ENCODE results near the gene OCA2.
"Not testable (repeated sequence)": the region's sequence is repeated elsewhere in the genome, so short reads cannot be mapped to it uniquely, and the experiment has no call there.

Gene OCA2

DNA sequence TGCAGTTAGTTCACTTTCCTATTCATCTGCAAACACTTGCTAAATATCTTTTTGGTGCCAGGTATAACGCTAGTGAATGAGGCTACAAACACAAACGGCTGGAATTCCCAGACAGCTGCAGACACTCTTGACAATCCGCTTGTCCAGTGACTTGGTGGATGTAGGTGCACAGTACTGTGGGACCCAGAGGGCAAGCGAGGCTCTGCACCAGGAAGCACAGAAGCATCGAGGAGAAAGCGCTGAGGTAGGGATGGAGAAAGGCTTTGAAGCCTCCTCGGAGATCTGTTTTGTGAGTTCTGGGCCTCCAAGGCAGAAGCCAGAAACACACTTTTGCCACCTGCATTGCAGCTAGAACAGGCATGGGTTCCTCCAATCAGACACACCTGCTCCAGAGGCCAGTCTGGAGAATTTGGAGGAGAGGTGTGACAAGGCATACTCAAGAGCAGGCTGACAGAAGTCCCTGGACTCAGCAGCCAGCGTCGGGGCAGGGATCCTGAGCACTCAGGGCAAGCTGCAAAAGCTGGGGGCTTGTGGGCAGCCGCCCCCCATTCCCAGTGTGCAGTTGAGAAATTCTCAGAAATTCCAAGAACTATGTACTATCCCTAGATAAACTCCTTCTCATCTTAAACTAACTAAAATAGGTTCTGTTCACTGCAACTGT, 232.5 kb downstream of the OCA2 start:
- DNase-seq: no peak

DNA sequence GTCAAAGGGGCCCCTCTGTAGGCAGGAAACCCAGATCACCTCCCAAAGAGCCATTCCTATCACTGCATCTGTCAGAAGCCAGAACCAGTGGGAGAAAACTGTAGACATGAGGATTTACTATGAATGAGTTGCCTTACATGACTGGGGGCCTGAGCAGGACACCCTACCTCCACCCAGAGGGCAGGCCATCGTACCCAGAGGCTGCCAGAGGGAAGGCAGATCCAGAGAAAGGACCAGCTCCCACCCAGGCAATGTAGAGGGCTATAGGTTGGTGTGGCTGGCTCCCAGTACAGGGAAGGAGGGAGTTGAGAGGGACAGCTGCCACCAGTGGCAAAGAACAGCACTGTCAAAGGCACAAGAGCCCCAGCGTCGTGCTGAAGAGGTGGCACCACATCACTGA, 233.2 kb downstream of the OCA2 start:
- no peak for DNase-seq

DNA sequence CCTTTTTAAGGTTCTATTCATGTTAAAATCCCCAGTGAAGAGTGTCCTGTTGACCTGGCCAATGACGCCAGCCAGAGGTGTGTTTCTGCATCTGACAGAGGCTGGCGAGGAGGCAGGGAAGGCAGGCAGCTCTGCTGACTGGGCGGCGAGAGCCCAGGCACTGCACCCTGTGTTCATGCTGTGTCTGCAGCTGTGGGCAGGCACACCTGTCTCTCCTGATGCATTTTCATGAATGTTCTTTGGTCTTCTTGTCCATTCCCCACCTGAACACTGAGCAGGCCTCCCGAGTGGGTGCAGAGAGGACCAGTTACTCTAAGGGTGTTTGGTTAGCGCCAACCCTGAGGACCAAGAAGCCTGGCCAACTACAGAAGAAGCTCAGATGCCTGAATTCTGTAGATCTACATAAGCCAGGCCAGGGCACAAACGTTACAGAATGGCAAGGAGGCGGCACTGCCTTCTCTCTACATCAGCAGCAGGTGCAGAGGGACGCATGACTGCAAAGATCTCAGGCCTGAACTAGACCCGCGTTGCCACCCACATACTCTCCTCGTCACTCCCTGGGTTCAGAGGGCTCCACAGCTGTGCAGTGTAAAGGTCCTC, 233.7 kb downstream of the OCA2 start:
- DNase-seq: no peak

DNA sequence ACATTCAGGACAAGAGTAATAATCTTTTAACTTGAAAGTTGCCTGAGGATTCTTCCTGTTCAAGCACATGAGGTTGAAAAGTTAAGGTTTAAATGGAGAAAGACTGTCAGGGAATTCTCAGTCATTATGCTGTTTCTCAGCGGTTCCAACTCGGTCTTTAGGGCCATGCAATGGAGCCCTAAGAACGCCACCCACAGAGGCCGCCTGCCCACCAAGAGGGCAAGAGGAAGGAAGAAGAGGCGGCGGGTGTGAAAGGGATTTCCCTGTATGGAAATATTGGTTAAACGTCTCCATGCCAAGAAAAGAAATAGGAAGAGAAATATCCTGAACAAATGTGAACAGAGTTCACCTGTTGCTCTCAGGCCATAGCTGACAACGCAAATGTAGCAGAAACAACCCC, 234.4 kb downstream of the OCA2 start:
- DNase-seq: no peak

DNA sequence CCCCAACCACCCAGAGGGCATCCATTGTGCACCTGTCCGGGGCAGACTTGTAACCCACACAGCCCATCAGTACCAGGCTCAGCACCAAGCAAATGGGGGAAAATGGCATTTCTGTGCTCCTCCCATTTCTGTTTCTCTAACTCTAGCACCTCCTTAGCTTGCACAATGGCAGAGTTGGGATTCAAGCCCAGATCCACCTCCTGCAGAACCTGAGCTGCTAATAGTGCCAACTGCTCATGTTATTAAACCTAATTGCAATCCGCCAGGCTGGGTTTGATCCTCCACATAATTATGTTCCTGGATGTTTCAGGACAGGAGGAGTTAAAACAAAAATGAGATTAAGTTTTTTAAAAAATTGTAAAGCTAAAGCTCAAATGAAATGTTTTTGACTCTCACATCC, 235.0 kb downstream of the OCA2 start:
- DNase-seq: no peak

DNA sequence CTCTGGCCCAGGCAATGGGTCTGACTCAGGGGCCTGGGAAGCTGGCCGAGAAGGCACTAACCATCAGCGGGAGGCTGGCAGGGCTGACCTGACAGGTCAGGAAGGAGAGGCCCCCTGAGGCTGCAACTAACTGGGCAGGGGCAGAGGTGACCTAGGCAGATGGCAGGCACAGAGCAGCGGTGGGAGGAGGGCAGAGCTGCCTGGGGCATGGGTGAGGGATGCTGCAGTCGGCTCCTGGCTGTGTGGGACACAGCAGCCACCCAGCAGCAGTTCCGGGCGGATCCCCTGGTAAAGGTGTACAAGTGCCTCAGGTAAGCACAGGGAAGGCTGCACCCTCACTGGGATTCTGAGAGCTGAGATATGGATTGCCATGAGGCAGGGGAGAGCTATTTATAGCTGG, 236.1 kb downstream of the OCA2 start:
- no peak for DNase-seq

DNA sequence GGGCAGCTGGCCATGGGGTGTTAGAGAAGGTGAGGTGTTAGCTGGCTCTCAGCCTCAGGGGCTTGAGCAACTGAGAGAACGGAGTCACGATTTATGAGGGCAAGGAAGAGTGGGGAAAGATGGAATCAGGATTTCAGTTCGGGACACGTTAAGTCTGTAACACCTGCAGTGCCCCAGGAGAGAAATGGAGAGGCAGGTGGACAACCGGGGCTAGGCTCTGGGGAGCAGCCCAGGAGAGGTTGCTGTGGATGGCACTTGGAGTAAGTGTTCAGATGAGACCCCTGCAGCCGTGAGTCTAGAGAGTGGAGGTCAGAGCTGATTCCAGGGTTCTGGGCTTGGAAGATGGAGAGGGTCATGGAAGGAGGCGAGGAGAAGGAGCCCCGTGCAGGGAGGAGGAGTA, 237.9 kb downstream of the OCA2 start:
- no peak for DNase-seq

DNA sequence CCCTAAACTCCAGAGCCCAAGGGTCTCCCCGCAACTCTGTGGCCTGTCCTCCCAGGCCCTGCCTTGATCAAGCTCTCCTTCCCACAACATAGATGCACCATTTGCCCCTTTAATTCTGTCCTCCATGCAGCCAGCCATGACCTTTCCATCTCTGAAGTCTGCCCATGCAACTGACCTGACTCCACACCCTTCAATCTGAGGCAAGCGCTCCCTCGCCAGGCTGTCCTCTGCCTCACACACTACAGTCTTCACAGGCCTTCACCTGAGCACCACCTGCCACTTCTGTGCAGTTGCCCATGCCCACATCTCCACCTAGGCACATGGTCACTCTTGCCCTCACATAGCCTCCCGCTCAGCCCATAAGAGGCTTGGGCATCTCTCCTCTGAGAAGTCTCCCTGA, 244.0 kb downstream of the OCA2 start:
- no peak for DNase-seq

DNA sequence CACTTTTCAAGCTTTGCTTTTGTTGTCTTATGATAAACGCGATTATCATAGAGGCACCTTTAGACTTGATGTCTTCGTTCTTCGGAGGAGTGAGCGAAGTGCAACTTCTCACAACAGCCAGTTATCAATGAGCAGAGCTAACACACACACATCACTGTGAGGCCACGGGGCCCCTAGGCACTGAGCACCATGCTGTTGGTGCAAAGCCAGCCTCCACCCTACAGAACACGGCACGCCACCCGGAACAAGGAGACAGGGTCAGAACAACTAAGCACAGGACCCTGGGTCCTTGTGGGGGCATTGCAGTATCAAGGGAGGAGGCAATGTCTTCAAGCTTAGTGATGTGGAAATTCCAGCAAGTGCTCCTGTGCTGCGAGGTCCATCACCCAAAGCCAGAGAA, 244.5 kb downstream of the OCA2 start:
- no peak for DNase-seq

DNA sequence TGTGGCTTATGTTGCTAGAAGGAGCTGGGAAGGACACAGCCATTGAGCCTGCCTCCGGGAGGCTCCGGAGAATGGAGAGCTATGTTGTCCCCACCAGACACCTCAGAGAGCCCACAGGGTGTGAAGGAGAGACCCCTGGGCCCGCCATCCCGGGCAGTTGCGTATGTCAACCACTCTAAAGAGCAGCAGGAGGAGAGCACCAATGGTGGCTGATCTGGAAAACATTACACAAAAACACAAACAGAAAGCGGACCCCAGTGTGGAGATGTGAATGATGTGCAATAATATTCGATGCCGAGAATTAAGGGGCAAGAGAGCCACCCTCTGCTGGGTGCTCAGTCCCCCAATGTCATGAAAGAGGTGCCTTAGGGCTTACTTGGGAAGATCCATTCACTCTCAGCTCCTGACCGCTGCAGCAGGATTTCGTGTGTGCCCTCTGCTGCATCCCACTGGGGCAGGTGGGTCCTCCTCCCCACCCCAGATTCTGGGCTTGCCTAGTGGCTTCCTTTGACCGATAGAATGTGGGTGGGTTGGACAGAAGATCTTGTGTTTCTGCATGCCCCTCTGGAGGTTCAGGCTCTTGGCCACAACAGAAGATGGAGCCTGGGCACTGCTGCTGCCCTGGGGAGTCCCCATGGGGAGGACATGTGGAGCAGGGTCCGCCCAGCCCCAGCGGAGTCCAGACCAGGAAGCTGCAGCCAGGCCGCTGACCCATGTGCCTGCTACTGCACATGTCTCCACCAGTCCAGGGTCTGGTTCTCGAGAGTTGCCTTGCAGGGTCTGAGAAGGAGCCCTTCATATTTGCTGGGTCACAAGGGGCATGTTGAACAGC, 245.3 kb downstream of the OCA2 start:
- DNase-seq: no peak

DNA sequence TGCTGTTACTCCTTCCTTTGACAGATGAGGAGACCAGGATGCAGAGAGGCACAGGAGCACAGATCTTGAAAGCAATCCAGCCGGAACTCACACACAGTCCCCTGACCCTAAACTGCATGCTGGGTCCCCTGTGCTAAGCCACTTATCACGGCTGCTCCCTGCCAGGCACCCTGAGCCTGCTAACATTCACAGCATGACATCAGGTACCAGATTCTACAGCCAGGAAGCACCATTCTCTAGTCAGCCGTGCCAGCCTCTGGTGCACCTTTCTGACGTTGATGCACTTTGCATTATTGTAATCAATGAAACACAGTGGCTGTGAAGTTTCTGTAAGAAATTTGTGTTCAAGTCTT, 247.3 kb downstream of the OCA2 start:
- DNase-seq: no peak

DNA sequence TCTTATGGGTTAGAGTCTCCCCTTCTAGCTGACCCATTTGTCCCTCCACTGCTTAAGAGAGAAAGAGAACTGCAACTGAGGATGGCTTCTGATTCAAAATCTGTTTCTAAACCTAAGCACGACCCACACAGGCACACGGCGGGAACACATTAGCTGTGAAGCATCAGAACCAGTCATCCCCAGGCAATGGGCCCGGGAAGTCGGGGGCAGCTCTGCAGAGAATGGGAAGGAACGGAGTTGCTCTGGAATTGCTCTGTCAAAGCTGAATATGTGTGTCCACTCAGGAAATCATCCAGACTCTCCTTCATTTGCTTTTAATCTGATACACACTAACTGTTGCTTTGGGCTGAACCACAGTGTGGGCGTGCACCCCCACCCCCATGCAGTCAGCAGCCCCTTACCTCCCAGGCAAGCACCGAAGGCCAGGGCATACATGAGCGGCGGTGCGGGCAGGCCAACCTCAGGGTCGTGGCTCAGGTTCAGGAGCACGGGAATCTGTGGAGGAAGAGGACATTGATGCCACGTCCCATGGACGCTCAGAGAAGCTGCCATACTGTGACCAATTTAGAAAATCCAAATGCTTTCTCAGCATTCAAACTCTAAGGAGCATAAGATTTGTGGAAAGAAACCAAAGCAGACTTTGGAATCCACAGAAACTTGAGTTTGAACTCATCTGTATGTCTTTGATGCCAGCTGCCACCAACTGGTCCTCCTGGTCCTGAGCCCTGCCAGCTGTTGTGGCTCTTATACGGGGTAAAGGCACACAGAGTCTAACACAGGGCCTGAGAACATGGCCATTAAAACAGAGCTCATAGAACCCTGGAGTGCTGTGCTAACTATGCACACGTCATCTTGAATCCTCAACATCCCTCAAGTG, 247.9 kb downstream of the OCA2 start:
- no peak for DNase-seq

DNA sequence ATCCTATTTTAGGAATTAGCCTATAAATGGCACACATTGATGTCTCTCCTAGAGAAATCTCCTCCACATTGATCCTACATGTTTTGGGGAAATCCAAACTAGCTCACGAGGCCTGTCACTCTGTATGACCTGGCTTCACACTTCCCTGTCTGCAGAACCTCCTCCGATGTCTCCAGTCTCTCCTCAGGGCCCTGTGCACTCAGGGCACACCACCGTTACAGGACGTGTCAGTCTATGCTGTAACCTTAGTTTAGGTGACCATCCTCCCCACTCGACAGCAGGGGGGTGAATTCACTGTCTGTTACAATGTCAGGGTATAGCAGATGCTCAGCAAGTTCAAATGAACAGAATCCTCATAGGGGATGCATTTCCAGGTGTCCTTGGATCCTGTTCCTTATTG, 249.1 kb downstream of the OCA2 start:
- no peak for DNase-seq

DNA sequence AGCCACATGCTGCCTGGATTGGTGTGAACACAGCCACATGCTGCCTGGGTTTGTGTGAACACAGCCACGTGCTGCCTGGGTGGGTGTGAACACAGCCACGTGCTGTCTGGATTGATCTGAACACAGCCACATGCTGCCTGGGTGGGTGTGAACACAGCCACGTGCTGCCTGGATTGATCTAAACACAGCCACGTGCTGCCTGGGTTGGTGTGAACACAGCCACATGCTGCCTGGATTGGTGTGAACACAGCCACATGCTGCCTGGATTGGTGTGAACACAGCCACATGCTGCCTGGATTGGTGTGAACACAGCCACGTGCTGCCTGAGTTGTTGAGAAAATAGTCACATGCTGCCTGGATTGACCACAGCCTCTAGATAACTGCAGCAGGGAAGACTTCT, 250.2 kb downstream of the OCA2 start:
- not testable (repeated sequence) for DNase-seq

DNA sequence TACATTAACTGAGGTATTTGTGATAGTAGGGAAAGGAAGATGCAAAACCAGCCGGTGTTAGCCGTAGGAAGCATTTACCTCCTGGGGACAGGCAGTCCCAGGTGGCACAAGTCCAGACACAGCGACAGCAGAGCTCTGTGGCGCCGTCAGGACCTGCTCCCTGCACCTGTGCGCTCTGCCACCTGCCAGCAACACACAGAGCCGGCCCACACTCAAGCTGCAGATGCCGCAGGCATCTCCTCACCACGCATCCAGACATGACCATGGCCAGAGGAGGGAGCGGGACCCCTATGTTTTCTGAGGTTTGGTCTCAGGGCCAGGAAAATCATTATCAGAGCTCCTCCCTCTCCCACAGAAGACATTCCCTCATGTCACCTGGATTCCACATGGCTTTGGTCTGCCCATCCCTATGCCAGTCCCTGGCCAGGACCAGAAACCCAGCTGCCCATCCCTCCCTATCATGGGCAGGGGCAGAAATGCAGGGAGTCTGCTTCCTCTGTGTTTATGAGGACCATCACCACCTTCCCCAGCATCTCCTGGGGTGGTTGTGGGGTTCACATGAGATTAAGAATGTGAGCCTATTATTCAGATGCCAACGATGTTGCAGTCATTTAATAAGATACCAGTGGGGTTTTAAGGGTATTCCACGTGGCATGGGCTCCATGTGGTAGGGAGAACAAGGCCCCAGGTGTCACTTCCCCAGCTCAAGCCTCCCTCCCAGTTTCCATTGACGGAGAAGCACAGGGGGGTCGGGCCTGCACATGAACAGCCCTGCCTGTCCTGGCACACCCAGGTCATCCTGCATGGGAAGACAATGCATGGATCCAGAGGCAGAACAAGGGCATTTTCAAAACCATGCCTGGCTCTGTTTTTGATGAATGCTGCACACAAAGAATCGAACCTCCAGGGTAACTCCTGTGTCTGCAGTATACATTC, 251.1 kb downstream of the OCA2 start:
- DNase-seq: no peak

DNA sequence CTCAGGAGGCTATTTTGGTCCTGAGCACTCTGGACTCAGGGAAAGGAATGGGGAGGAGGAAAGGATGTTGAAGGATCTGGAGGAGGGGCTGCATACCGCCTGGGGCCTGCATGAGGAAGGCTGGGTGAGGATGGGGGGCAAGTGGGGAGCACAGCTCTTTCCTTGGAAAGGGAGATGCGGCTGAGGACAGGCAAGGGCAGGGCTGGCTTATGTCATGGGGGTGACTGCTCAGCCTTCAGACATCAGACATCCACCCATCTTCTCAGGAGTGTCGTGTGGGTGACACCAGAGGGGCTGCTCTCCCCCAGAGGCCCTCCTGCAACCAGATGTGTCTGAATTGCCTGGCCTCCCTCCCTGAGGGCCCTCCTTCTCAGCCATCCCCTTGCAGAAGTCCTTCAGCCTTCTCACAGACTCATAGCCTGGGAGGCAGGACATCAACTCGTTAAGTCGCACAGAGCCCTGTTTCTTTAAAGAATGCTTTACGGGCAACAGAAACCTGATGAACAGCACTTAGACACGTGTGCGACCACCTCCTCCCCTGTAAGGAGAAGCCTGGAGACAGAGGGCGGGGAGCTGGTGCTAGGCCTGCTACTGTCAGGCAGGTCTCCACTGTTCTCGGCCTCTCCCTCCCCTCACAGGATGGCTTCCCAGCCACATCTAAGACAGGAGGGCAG, 252.3 kb downstream of the OCA2 start:
- DNase-seq: no peak

DNA sequence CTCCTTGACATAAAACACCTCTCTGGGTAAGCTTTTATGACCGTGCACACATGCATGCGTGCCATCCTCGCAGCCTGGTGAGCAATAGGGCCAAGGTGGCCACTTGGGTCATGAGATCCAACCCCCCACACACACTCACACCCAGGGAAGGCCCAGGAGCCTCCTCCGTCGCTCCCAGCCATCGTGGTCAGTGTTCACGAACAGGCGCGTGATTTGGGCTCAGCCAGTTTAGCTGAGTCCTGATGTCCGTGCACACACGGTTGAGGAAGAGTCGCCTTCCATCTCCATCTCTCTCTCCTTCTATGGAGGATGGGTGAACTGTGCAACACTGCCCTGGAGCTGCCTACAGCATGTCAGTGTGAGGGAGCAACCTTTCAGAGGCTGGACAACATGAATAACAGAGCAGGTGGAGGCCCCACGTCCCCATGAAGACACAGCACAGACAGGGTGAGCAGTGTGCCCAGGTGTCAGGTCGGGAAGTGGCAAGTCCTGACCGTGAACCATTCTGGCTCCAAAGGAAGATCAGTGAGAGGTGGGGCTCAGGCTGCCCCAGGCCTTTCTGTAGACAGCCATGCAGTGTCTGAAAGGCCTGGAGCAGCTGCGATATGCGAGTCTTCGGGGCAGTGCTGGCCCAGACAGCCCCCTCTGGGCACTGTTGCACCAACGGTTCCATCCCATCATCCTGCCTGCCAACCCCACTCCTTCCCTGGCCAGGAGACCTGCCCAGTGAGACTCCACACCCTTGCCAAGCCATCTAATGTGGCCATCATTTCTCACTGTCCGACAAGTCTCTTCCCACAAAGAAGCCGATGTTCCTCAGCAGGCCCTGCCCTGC, 253.4 kb downstream of the OCA2 start:
- no peak for DNase-seq

DNA sequence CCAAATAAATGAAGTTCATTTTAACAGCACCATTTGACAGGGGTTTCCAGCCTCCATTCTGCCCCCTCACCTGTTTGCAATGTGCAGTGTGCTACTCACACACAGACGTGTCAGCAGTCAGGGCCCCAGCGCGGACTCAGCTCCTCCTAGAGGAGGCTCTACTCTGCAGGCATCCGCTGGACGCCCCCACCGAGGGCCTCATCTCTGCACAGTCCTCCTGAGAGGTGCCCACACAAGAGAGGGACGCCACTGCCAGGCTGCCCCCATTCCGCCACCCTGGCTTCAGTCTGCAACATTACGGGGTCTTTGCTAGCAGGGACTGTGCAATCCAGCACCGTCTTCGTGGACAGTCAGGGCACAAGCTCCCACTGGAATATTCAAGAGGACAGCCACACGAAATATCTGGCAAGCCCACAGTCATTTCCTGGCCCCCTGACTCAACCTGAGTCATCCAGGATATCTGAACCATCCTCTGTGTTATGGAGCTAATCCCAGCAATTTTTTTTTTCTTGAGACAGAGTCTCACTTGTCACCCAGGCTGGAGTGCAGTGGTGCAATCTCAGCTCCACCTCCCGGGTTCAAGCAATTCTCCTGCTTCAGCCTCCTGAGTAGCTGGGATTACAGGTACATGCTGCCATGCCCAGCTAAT, 255.0 kb downstream of the OCA2 start:
- no peak for DNase-seq

DNA sequence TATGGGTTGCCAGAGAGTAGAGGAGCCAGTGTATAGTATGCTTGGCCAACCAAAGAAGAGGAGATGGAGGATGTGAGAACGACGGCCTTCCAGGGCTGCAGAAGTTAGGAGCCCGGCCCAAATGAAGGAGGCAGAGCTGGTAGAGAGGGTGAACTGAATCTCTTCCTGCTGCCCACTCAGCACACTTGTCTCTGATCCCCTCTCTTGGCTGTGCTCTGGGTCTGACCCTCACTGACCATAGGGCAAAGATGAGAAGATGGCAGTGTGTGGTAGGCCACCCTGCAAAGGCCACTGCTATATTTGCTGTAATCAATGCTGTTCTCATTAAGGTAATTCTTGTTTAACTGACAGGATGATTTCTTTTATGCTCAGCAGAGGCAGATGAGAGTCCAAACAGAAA, 256.0 kb downstream of the OCA2 start:
- no peak for DNase-seq

DNA sequence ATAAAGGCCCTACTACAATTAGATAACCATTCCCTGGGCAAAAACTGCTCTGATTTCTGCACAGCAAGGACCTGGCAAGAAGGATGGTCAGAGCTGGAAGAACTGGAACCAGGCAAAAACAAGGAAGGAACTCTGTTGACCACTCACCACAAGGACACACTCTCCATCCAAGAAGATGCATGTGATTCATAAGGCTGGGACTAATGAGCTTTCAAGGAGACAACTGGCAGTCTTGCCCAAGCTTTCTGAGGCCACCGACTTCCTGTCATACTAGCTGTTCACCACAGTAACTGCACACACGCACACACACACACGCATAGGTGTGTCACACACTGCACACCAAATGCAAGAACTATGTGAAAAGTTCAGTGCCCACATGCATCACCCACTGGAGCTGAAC, 256.6 kb downstream of the OCA2 start:
- DNase-seq: no peak

Data from CD4-positive, alpha-beta T cell treated with Interleukin-6 for 4 hours (primary cell).